CD4-positive, alpha-beta T cell treated with Interferon gamma for 1 hour (primary cell): Measurements from ENCODE around the gene TMIGD1.

Experiments used
- DNase-seq: peaks from one replicate; pipeline ENCODE4 v3.0.0-alpha.2; 2020

Gene TMIGD1

DNA sequence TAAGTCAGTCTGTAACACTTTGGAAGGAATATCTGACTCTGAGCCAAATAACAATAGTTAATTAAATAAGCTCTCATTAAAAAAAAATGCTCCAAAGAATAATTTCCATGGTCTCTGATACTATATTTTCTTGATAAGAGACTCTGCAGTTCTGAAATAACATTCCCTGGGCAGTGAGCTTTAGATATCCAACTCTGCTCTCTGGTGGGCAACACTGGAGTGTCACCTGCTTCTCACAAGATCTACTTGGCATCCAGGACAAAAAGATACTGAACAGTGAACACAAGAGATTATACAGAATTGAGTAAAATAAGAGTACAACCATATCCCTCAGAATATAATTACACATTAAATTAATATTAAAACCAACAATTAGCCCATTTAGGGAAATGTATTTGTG is 55.8 kb downstream of the TMIGD1 start:
- DNase-seq = no peak

DNA sequence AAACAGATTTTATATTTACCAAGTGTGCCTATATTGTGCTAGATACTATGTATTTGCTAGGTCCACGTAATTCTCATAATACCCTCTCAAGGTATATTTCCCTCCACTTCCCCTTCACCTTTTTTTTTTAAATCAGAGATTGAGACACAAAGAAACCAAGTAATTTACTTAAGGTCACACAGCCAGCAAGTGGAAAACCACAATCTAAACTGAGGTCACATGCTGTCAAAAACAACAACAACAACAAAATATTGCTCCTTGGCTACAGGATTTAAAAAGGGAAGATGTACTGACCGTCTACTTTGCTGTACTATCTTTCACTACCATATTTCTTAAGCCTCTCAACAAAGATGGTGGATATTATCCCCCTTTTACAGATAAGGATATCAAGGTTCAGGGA is 57.9 kb downstream of the TMIGD1 start:
- DNase-seq = no peak

DNA sequence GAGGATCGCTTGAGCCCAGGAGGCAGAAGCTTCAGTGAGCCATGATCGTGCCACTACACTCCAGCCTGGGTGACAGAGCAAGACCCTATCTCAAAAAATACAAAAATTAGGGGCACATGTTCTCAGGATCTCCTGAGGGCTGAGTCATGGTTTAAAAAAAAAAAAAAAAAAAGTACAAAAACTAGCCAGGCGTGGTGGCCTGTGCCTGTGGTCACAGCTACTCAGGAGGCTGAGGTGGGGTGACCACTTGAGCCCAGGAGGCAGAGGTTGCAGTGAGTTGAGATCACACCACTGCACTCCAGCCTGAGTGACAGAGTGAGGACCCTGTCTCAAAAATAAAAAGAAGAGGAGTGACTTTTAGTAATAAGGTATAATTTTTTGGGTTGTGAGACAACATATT is 59.0 kb downstream of the TMIGD1 start:
- DNase-seq = no peak

DNA sequence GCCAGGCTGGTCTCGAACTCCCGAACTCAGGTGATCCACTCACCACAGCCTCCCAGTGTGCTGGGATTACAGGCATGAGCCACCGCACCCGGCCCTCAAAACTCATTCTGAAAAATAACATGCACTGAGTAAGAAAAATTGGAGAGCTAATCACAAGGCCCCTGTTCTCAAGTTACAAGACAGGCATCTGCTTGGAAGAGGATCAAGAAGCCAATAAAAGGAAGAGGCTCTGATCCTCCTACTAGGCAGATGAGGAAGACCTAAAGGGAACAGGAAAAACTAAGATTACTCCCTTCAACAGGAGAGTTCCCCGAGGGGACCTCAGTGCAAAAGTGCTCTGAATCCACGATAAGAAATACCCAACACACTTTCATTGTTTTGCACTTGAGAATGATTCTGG is 60.5 kb downstream of the TMIGD1 start:
- DNase-seq = no peak

DNA sequence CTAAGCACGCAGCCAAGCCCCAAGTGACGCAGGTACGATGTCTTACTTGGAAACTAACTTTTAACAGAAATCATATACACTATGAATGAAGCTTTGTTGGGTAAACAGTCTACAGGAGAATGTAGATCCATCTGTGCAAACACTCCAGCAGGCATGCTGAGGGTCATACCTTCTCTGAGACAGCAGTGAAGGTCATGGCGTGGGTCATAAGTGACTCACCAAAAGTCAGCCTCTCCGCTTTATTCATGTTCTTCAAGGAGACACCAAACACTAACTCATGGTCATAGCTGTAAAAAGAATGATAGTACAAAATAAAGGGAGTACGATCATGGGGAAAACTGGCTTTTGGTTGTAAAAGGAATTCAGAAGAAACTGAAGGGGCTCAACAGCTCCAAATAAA is 62.8 kb downstream of the TMIGD1 start:
- no peak for DNase-seq

DNA sequence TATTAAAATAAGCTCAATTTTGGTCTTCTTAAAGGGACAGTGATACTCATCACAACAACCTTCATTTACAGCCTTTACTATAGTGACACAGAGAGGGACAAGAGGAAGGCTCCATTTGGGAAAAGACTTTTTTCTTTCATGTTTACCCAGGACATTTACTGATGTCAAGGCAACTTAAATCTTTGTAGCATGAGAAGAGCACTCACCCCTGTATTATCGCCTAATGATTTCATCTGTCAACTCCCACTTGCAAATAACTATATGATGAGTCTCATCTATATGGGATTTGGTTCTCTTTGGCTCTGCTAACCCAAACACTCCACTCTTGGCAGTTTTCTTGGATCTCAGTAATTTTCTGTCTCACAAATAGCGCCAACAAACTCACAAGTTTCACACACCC is 66.2 kb downstream of the TMIGD1 start:
- DNase-seq = no peak
